H9 (cell line): ENCODE results near the gene ADAMTSL5. TPM values are rescaled to one million over a fixed set of nuclear protein-coding genes. Genes with fewer than 3 reads are reported as not detected.
A peak's percentile ranks its signal among the peaks of the same experiment; 100 is the strongest.

ENCODE experiments used
- DNase-seq: peaks from one replicate; pipeline ENCODE4 v3.0.0-alpha.2; 2017
- H2AFZ ChIP-seq: one replicate; pipeline ENCODE4 v1.6.1; 2013; ENCODE audit warnings: mild to moderate bottlenecking, low read length, control low read depth, moderate library complexity
- H2AK5ac ChIP-seq: 2 replicates; pipeline ENCODE4 v1.6.1; 2013; ENCODE audit warnings: low read length, control low read depth, mixed read lengths; ENCODE audit not compliant: insufficient read length
- H2BK120ac ChIP-seq: one replicate; pipeline ENCODE4 v1.6.1; 2013; ENCODE audit warnings: low read depth, mild to moderate bottlenecking, low read length, control low read depth, inconsistent platforms; ENCODE audit not compliant: poor library complexity, severe bottlenecking
- H2BK12ac ChIP-seq: 2 replicates; pipeline ENCODE4 v1.6.1; 2013; ENCODE audit warnings: low read length, control low read depth, mixed read lengths, low read depth; ENCODE audit not compliant: insufficient read length
- H2BK15ac ChIP-seq: 2 replicates; pipeline ENCODE4 v1.6.1; 2013; ENCODE audit warnings: low read depth, low read length, control low read depth
- H2BK20ac ChIP-seq: one replicate; pipeline ENCODE4 v1.6.1; 2013; ENCODE audit warnings: low read depth, mild to moderate bottlenecking, low read length, control low read depth, inconsistent platforms; ENCODE audit not compliant: poor library complexity, severe bottlenecking
- H2BK5ac ChIP-seq: 2 replicates; pipeline ENCODE4 v1.6.1; 2013; ENCODE audit warnings: low read length, control low read depth, mixed read lengths; ENCODE audit not compliant: insufficient read length
- H3K14ac ChIP-seq: 2 replicates; pipeline ENCODE4 v1.6.1; 2013; ENCODE audit warnings: low read length, control low read depth; ENCODE audit not compliant: insufficient read depth
- H3K18ac ChIP-seq: 2 replicates; pipeline ENCODE4 v1.6.1; 2013; ENCODE audit warnings: low read depth, mild to moderate bottlenecking, mixed read lengths, low read length, control low read depth; ENCODE audit not compliant: insufficient read length
- H3K23ac ChIP-seq: 2 replicates; pipeline ENCODE4 v1.6.1; 2013; ENCODE audit warnings: low read length, control low read depth, mixed read lengths, low read depth; ENCODE audit not compliant: insufficient read length
- H3K23me2 ChIP-seq: 2 replicates; pipeline ENCODE4 v1.6.1; 2013; ENCODE audit warnings: low read depth, mild to moderate bottlenecking, mixed read lengths, low read length, control low read depth; ENCODE audit not compliant: insufficient read length, poor library complexity, severe bottlenecking
- H3K27ac ChIP-seq: 2 replicates; pipeline ENCODE4 v1.5.1; 2013; ENCODE audit warnings: low read length, control low read depth, mixed read lengths, low read depth; ENCODE audit not compliant: insufficient read length
- H3K27me3 ChIP-seq: 2 replicates; pipeline ENCODE4 v1.6.1; 2013; ENCODE audit warnings: low read length, control low read depth, inconsistent platforms; ENCODE audit not compliant: insufficient read depth
- H3K4ac ChIP-seq: 2 replicates; pipeline ENCODE4 v1.6.1; 2013; ENCODE audit warnings: low read depth, mild to moderate bottlenecking, control low read depth, inconsistent platforms, low read length, moderate library complexity
- H3K4me1 ChIP-seq: 2 replicates; pipeline ENCODE4 v1.6.1; 2013; ENCODE audit warnings: low read length, control low read depth, inconsistent platforms; ENCODE audit not compliant: insufficient read depth
- H3K4me2 ChIP-seq: 2 replicates; pipeline ENCODE4 v1.6.1; 2013; ENCODE audit warnings: low read length, control low read depth, mixed read lengths; ENCODE audit not compliant: insufficient read length, insufficient read depth
- H3K56ac ChIP-seq: 2 replicates; pipeline ENCODE4 v1.6.1; 2013; ENCODE audit warnings: low read depth, mild to moderate bottlenecking, mixed read lengths, low read length, control low read depth; ENCODE audit not compliant: insufficient read length
- H3K79me1 ChIP-seq: 2 replicates; pipeline ENCODE4 v1.6.1; 2013; ENCODE audit warnings: low read depth, mild to moderate bottlenecking, moderate library complexity, low read length, control low read depth, inconsistent platforms; ENCODE audit not compliant: insufficient read depth, poor library complexity, severe bottlenecking
- H3K79me2 ChIP-seq: 2 replicates; pipeline ENCODE4 v1.6.1; 2013; ENCODE audit warnings: low read length, control low read depth, inconsistent platforms; ENCODE audit not compliant: insufficient read depth
- H3K9ac ChIP-seq: 2 replicates; pipeline ENCODE4 v1.6.1; 2013; ENCODE audit warnings: low read length, control low read depth, mixed read lengths; ENCODE audit not compliant: insufficient read length; ENCODE audit errors: extremely low read depth
- H3K9me3 ChIP-seq: one replicate; pipeline ENCODE4 v1.6.1; 2013; ENCODE audit warnings: low read depth, low read length, inconsistent platforms; ENCODE audit not compliant: control insufficient read depth
- H3T11ph ChIP-seq: one replicate; pipeline ENCODE4 v1.6.1; 2013; ENCODE audit warnings: mild to moderate bottlenecking, low read length, control low read depth, inconsistent platforms
- H4K20me1 ChIP-seq: one replicate; pipeline ENCODE4 v1.6.1; 2013; ENCODE audit not compliant: control insufficient read depth, insufficient read length, insufficient read depth
- H4K5ac ChIP-seq: 2 replicates; pipeline ENCODE4 v1.6.1; 2013; ENCODE audit warnings: low read depth, mild to moderate bottlenecking, mixed read lengths, low read length, control low read depth; ENCODE audit not compliant: insufficient read length
- H4K8ac ChIP-seq: replicated peaks from 2 replicates; pipeline ENCODE4 v1.6.1; 2013; ENCODE audit warnings: low read length, control low read depth, mixed read lengths, low read depth; ENCODE audit not compliant: insufficient read length
- H4K91ac ChIP-seq: 2 replicates; pipeline ENCODE4 v1.6.1; 2013; ENCODE audit warnings: low read depth, mild to moderate bottlenecking, moderate library complexity, mixed read lengths, low read length, control low read depth; ENCODE audit not compliant: insufficient read length
- H3K27ac Mint-ChIP-seq, 3 experiments: 2 replicates in 2 of 3; 3 replicates in 1 of 3; pipeline ENCODE4 v1.8.0; 2020 to 2021; ENCODE audit warnings: mixed read lengths in 3 of 3, mild to moderate bottlenecking in 1 of 3, moderate library complexity in 1 of 3
- H3K27me3 Mint-ChIP-seq: 2 replicates; pipeline ENCODE4 v1.8.0; 2021; ENCODE audit warnings: low read depth, mild to moderate bottlenecking, moderate library complexity, mixed read lengths
- H3K36me3 Mint-ChIP-seq, 3 experiments: 2 replicates in 2 of 3; 3 replicates in 1 of 3; pipeline ENCODE4 v1.8.0; 2020 to 2021; ENCODE audit warnings: low read depth in 3 of 3, mixed read lengths in 3 of 3; ENCODE audit not compliant: insufficient read depth in 1 of 3
- H3K4me1 Mint-ChIP-seq, 2 experiments: 2 replicates each; pipeline ENCODE4 v1.8.0; 2020; ENCODE audit warnings: mixed read lengths in 2 of 2
- H3K4me3 Mint-ChIP-seq, 2 experiments: 2 replicates in 1 of 2; 3 replicates in 1 of 2; pipeline ENCODE4 v1.8.0; 2020 to 2021; ENCODE audit warnings: mild to moderate bottlenecking in 2 of 2, mixed read lengths in 2 of 2, moderate library complexity in 1 of 2
- H3K9me3 Mint-ChIP-seq, 2 experiments: 2 replicates in 1 of 2; 3 replicates in 1 of 2; pipeline ENCODE4 v1.8.0; 2020; ENCODE audit warnings: mild to moderate bottlenecking in 2 of 2, mixed read lengths in 2 of 2, moderate library complexity in 1 of 2
- CTCF ChIP-seq: fragments of 200-600 bp; sonication (generic); conservative IDR thresholded peaks from 3 replicates; pipeline ENCODE4 v1.8.0; 2021; ENCODE audit warnings: antibody characterized with exemption, mild to moderate bottlenecking
- WGBS: extraction: QIAGEN DNeasy Blood & Tissue Kit; methylation state at CpG from one replicate; pipeline ENCODE4 v1.1.7; 2013; ENCODE audit warnings: missing lambda C conversion rate, low lambda C conversion rate, mixed read lengths; ENCODE audit not compliant: insufficient read length; ENCODE audit errors: extremely low coverage; 5-methylcytosine and 5-hydroxymethylcytosine counted together
- total RNA-seq: library from RNA; stranded (reverse); gene quantifications from 2 replicates; pipeline ENCODE4 v1.2.1, GENCODE V29; 2021

Gene ADAMTSL5
- total RNA-seq, 1 experiment from 2014 or later: 1.5 TPM

GRCh38 chr19:1560286-1560882 lies 47.6 kb upstream of the ADAMTSL5 start:
- H2AFZ ChIP-seq: no peak overlapping the region

More at GRCh38 chr19:1560286-1560882, 47.6 kb upstream of the ADAMTSL5 start:
- no peak overlapping the region for H3K18ac ChIP-seq
- peaks cover 6% of the 10 kb centered on the region for H3K79me1 ChIP-seq
- no peaks in the 10 kb centered on the region for H4K20me1 ChIP-seq
- peak overlapping the region; percentile 52 to 75 (median 66); a peak in 2 of 7 replicates for H3K27ac Mint-ChIP-seq
- H3K9me3 ChIP-seq: no peaks in the 10 kb centered on the region
- no peak overlapping the region for H2BK20ac ChIP-seq
- H3K4me1 Mint-ChIP-seq: peaks cover 0 to 9% of the 10 kb centered on the region in 2 experiments; a peak in 2 of 4 replicates
- H3K4me1 ChIP-seq: no peaks in the 10 kb centered on the region
- no peak overlapping the region for H3K27ac ChIP-seq
- no peaks in the 10 kb centered on the region for H3K27me3 Mint-ChIP-seq
- no peak overlapping the region for H4K91ac ChIP-seq
- H2BK12ac ChIP-seq: no peak overlapping the region
- TF ChIP-seq CTCF: no peak
- no peak overlapping the region for H2BK120ac ChIP-seq
- H3K9ac ChIP-seq: no peak overlapping the region
- H3K14ac ChIP-seq: no peak overlapping the region
- peaks cover 7 to 50% (median 41%) of the 10 kb centered on the region in 3 experiments; a peak in 6 of 7 replicates for H3K36me3 Mint-ChIP-seq
- H3K79me2 ChIP-seq: peaks cover 33% of the 10 kb centered on the region; the same call in 1 of the 2 replicates
- no peak for DNase-seq
- no peak overlapping the region; a peak in 1 of 5 replicates for H3K4me3 Mint-ChIP-seq
- no peaks in the 10 kb centered on the region for H3K23me2 ChIP-seq
- no CpG with 5 or more reads among the region's 25 CpGs for WGBS
- no peak overlapping the region for H4K5ac ChIP-seq
- no peak overlapping the region for H3K23ac ChIP-seq
- H2BK5ac ChIP-seq: no peak overlapping the region
- no peak overlapping the region for H3K4me2 ChIP-seq
- no peak overlapping the region for H4K8ac ChIP-seq
- no peaks in the 10 kb centered on the region for H3K27me3 ChIP-seq
- H3K4ac ChIP-seq: no peak overlapping the region
- no peak overlapping the region for H3K56ac ChIP-seq
- no peak overlapping the region for H2AK5ac ChIP-seq
- H3K9me3 Mint-ChIP-seq: no peaks in the 10 kb centered on the region
- no peak overlapping the region for H3T11ph ChIP-seq
- H2BK15ac ChIP-seq: no peak overlapping the region
